Keratinocyte (primary cell): ENCODE measurements around the gene PIAS1. TPM values are rescaled to one million over a fixed set of nuclear protein-coding genes. Genes with fewer than 3 reads are reported as not detected.

ENCODE experiments used
- DNase-seq: peaks from one replicate; pipeline ENCODE4 v3.0.0-alpha.2; 2011; ENCODE audit warnings: low read depth, missing footprints, low spot score
- FAIRE-seq: peaks from 2 replicates; lab custom pipeline; 2011; peaks lifted over from hg19 to GRCh38; lab: Jason Lieb, UNC
- H2AFZ ChIP-seq: 2 replicates; pipeline ENCODE4 v1.6.0; 2012; ENCODE audit warnings: low read length, control low read depth, inconsistent platforms; ENCODE audit not compliant: control insufficient read depth
- H3K27ac ChIP-seq: 2 replicates; pipeline ENCODE4 v1.5.1; 2011; ENCODE audit warnings: low read length; ENCODE audit not compliant: control insufficient read depth, insufficient read depth
- H3K27me3 ChIP-seq: 3 replicates; pipeline ENCODE4 v1.6.0; 2011; ENCODE audit warnings: low read length; ENCODE audit not compliant: control insufficient read depth, insufficient read depth; ENCODE audit errors: extremely low read depth
- H3K36me3 ChIP-seq, 2 experiments: 2 replicates in 1 of 2; 3 replicates in 1 of 2; pipeline ENCODE4 v1.5.1; 2011; ENCODE audit warnings: low read length in 2 of 2, mild to moderate bottlenecking in 1 of 2; ENCODE audit not compliant: control insufficient read depth in 2 of 2, insufficient read depth in 2 of 2; ENCODE audit errors: extremely low read depth in 1 of 2
- H3K4me1 ChIP-seq: 3 replicates; pipeline ENCODE4 v1.5.1; 2011; ENCODE audit warnings: low read length; ENCODE audit not compliant: control insufficient read depth, insufficient read depth; ENCODE audit errors: extremely low read depth
- H3K4me2 ChIP-seq: 3 replicates; pipeline ENCODE4 v1.6.0; 2011; ENCODE audit warnings: low read depth, low read length; ENCODE audit not compliant: control insufficient read depth, insufficient read depth; ENCODE audit errors: extremely low read depth
- H3K4me3 ChIP-seq, 3 experiments: fragments of 200-600 bp in 1 of 3; sonication (generic) in 1 of 3; 2 replicates in 2 of 3; 3 replicates in 1 of 3; pipeline ENCODE4 v1.5.1; 2011 to 2016; ENCODE audit warnings: low read length in 3 of 3, mild to moderate bottlenecking in 3 of 3, control low read depth in 2 of 3, inconsistent platforms in 1 of 3, low read depth in 1 of 3, mixed read lengths in 1 of 3, mixed run types in 1 of 3, moderate library complexity in 1 of 3; ENCODE audit not compliant: control insufficient read depth in 2 of 3, insufficient read depth in 2 of 3; ENCODE audit errors: extremely low read depth in 1 of 3
- H3K79me2 ChIP-seq: 2 replicates; pipeline ENCODE4 v1.6.0; 2012; ENCODE audit warnings: low read length; ENCODE audit not compliant: control insufficient read depth, insufficient read depth
- H3K9ac ChIP-seq: 3 replicates; pipeline ENCODE4 v1.6.0; 2011; ENCODE audit warnings: low read length; ENCODE audit not compliant: control insufficient read depth, insufficient read depth; ENCODE audit errors: extremely low read depth
- H3K9me1 ChIP-seq: 3 replicates; pipeline ENCODE4 v1.6.0; 2011; ENCODE audit warnings: low read length; ENCODE audit not compliant: control insufficient read depth, insufficient read depth; ENCODE audit errors: extremely low read depth
- H3K9me3 ChIP-seq: 2 replicates; pipeline ENCODE4 v1.5.1; 2012; ENCODE audit warnings: low read depth, low read length; ENCODE audit not compliant: control insufficient read depth
- H4K20me1 ChIP-seq: 3 replicates; pipeline ENCODE4 v1.6.0; 2011; ENCODE audit warnings: low read length; ENCODE audit not compliant: control insufficient read depth, insufficient read depth; ENCODE audit errors: extremely low read depth
- CTCF ChIP-seq, 3 experiments: IDR thresholded peaks in 1 of 3; conservative IDR thresholded peaks in 1 of 3; optimal IDR thresholded peaks in 1 of 3; 2 replicates in 2 of 3; 3 replicates in 1 of 3; pipeline versions ENCODE3 to v1.5.1; 2011; ENCODE audit warnings: low read length in 3 of 3, mild to moderate bottlenecking in 3 of 3, moderate library complexity in 2 of 3, control low read depth in 1 of 3, inconsistent platforms in 1 of 3; ENCODE audit not compliant: insufficient read depth in 2 of 3; ENCODE audit errors: extremely low read depth in 1 of 3
- EZH2 ChIP-seq: IDR thresholded peaks from one replicate; pipeline ENCODE4 v1.6.1; 2012; ENCODE audit warnings: inconsistent platforms, mild to moderate bottlenecking, low read length, moderate library complexity
- dilution Hi-C: fragments of 300-500 bp; cut with MboI; formaldehyde crosslinking; loops from one replicate; pipeline ENCODE4 v1.7.0; 2020; ENCODE audit warnings: low sequenced_read_pairs; ENCODE audit not compliant: extremely low pct_ligation_motif_present
- polyA plus RNA-seq, 5 experiments: library from polyadenylated mRNA; depleted of rRNA in 3 of 5; stranded (reverse) in 3 of 5; stranded (forward) in 1 of 5; unstranded in 1 of 5; fragments of >200 nt; gene quantifications; 1 replicate in 1 of 5; 2 replicates in 3 of 5; 3 replicates in 1 of 5; pipeline versions ENCODE4 v1.2.1 to v1.2.3, GENCODE V29; 2011 to 2012; ENCODE audit warnings: missing spikeins in 2 of 5, low read depth in 1 of 5, low replicate concordance in 1 of 5

Gene PIAS1
- polyA plus RNA-seq, 1 donor (not counting 4 experiments of a cell fraction or from before 2014, with no cell fraction given): 58.2 TPM

GRCh38 chr15:68223171-68223570 is 169.1 kb downstream of the PIAS1 start:
- Histone ChIP-seq H3K79me2 (peaks cover 67% of the 10 kb centered on the region), H3K36me3 (peaks cover 0 to 9% of the 10 kb centered on the region in 2 experiments), H3K4me2 (no peak overlapping the region), H3K9ac (no peak overlapping the region), H3K27me3 (no peaks in the 10 kb centered on the region), H3K27ac (no peak overlapping the region), H3K4me1 (peaks cover 7% of the 10 kb centered on the region), H3K4me3 (no peak overlapping the region), H3K9me1 (peaks cover 2% of the 10 kb centered on the region), H2AFZ (no peak overlapping the region), H4K20me1 (peaks cover 8% of the 10 kb centered on the region), H3K9me3 (no peaks in the 10 kb centered on the region)
- TF ChIP-seq CTCF (optimal IDR thresholded peaks at IDR 0.05 in 1 of 3, IDR thresholded peaks at IDR 0.05 in 1 of 3, conservative IDR thresholded peaks at IDR 0.05 in 1 of 3; ENCODE audit: extremely low read depth in 1 of 3, insufficient read depth in 2 of 3, low read length in 3 of 3): no peak
- no peak for TF ChIP-seq EZH2
- FAIRE-seq (no peak), DNase-seq (no peak)
- dilution Hi-C loops: no loop called here

- Histone ChIP-seq H3K4me1 (peaks cover 11% of the 10 kb centered on the region), H3K4me2 (no peak overlapping the region), H3K4me3 (no peak overlapping the region), H3K27ac (no peak overlapping the region), H3K9me3 (no peaks in the 10 kb centered on the region), H3K9ac (no peak overlapping the region), H3K36me3 (peaks cover 0 to 3% of the 10 kb centered on the region in 2 experiments), H3K9me1 (peaks cover 2% of the 10 kb centered on the region), H3K27me3 (no peaks in the 10 kb centered on the region), H3K79me2 (peaks cover 68% of the 10 kb centered on the region), H4K20me1 (peaks cover 10% of the 10 kb centered on the region), H2AFZ (no peak overlapping the region)
- TF ChIP-seq EZH2 (no peak), CTCF (optimal IDR thresholded peaks at IDR 0.05 in 1 of 3, IDR thresholded peaks at IDR 0.05 in 1 of 3, conservative IDR thresholded peaks at IDR 0.05 in 1 of 3; ENCODE audit: extremely low read depth in 1 of 3, insufficient read depth in 2 of 3, low read length in 3 of 3) (no peak)
- dilution Hi-C loops: no loop called here
- FAIRE-seq (no peak), DNase-seq (no peak)
Observed at GRCh38 chr15:68224108-68224507, 170.0 kb downstream of the PIAS1 start.
